ENCODE results near the gene NUDT22. TPM values are rescaled to one million over a fixed set of nuclear protein-coding genes. Genes with fewer than 3 reads are reported as not detected.

The NUDT22 gene
- total and polyA plus RNA-seq, 2 of the 4 experiments (the other 2 are of a cell fraction) = 21.3 to 44.6 TPM

GRCh38 chr11:64222651-64223000 lies 3.4 kb upstream of the NUDT22 start:
- Histone ChIP-seq H4K91ac (ENCODE audit: insufficient read depth, low read depth, low read length) (no peak overlapping the region), H3K9me1 (ENCODE audit: insufficient read depth, low read length) (peaks cover 24% of the 10 kb centered on the region), H3K4me3 (ENCODE audit: insufficient read depth, low read depth, low read length) (no peak overlapping the region), H2AK9ac (replicated peaks; ENCODE audit: low read depth, low read length, poor library complexity) (no peak overlapping the region), H3K27me3 (ENCODE audit: control insufficient read depth, insufficient read depth, low read length) (no peaks in the 10 kb centered on the region), H4K5ac (ENCODE audit: low read depth, low read length) (no peak overlapping the region), H3K23ac (ENCODE audit: low read depth, low read length) (no peak overlapping the region), H3K4me2 (ENCODE audit: low read depth, low read length) (no peak overlapping the region), H3K18ac (ENCODE audit: low read depth, low read length) (no peak overlapping the region), H3K4ac (ENCODE audit: low read depth, low read length) (no peak overlapping the region), H2BK15ac (ENCODE audit: low read depth, low read length) (no peak overlapping the region), H2BK120ac (ENCODE audit: low read depth, low read length) (no peak overlapping the region), H2AK5ac (ENCODE audit: low read depth, low read length) (no peak overlapping the region), H2BK20ac (ENCODE audit: low read depth, low read length) (no peak overlapping the region), H3K27ac (ENCODE audit: insufficient read depth, low read length) (no peak overlapping the region), H3K14ac (replicated peaks; ENCODE audit: low read depth, low read length) (no peak overlapping the region), H3K36me3 (ENCODE audit: control insufficient read depth, insufficient read depth, low read length) (peaks cover 5% of the 10 kb centered on the region), H2BK5ac (ENCODE audit: low read depth, low read length, poor library complexity, severe bottlenecking) (no peak overlapping the region), H4K20me1 (ENCODE audit: insufficient read depth, low read length) (no peaks in the 10 kb centered on the region; the same call in 1 of the 2 replicates), H3K79me1 (ENCODE audit: low read depth in 1 of 2, low read length in 2 of 2) (peaks cover 22 to 37% of the 10 kb centered on the region in 2 experiments; a peak in 3 of 4 replicates), H3K9me3 (ENCODE audit: control insufficient read depth, insufficient read depth, low read length) (no peaks in the 10 kb centered on the region), H2AFZ (replicated peaks; ENCODE audit: low read length, poor library complexity) (no peak overlapping the region), H3K56ac (ENCODE audit: extremely low read depth, insufficient read depth, low read length) (no peak overlapping the region), H3K4me1 (ENCODE audit: control insufficient read depth, insufficient read depth, low read length) (peaks cover 14% of the 10 kb centered on the region), H3K9ac (ENCODE audit: low read depth, low read length) (no peak overlapping the region), H4K8ac (ENCODE audit: low read depth in 2 of 2, low read length in 2 of 2) (no peak overlapping the region)
- DNase-seq (no peak), ATAC-seq (ENCODE audit: low read depth) (no peak)
- no TSS peak for BruUV-seq (replicated peaks)
- in situ Hi-C loops (cut with MboI; ENCODE audit: low sequenced_read_pairs) (no loop called here), intact Hi-C loops (cut with micrococcal nuclease) (no loop called here), dilution Hi-C loops (cut with HindIII; ENCODE audit: low sequenced_read_pairs, unreplicated experiment) (no loop called here)
- ChIA-PET POLR2A (ENCODE audit: unreplicated experiment) (no interaction called here), CTCF (no interaction called here)
- 82% methylated on average over 4 of the region's 9 CpGs; no CpG with 5 or more reads in 1 of the 2 experiments for WGBS, 2 experiments (ENCODE audit: extremely low coverage in 2 of 2, insufficient read length in 1 of 2)
- TF ChIP-seq USF2 (IDR thresholded peaks at IDR 0.05; ENCODE audit: low read depth, low read length) (no peak), MAFK (IDR thresholded peaks at IDR 0.05; ENCODE audit: low read depth, low read length) (no peak), MXI1 (IDR thresholded peaks at IDR 0.05; ENCODE audit: borderline replicate concordance, low read depth, low read length) (no peak), SMC3 (IDR thresholded peaks at IDR 0.05; ENCODE audit: low read depth, low read length) (no peak), RFX5 (IDR thresholded peaks at IDR 0.05; ENCODE audit: low read depth, low read length) (no peak), MAZ (IDR thresholded peaks at IDR 0.05; ENCODE audit: borderline replicate concordance, low read depth, low read length) (no peak), CEBPB (IDR thresholded peaks at IDR 0.05; ENCODE audit: low read depth, low read length) (no peak), CHD1 (IDR thresholded peaks at IDR 0.05; ENCODE audit: low read depth, low read length) (no peak), CTCF (conservative IDR thresholded peaks at IDR 0.05; ENCODE audit: low read depth, low read length) (no peak), RAD21 (IDR thresholded peaks at IDR 0.05; ENCODE audit: low read length) (no peak), RCOR1 (IDR thresholded peaks at IDR 0.05; ENCODE audit: insufficient replicate concordance, low read length) (no peak)

Measured in IMR-90 (cell line).